ENCODE data around the gene LRRC40.

The LRRC40 gene

GRCh38 chr1:70221238-70222121 is 16.1 kb upstream of the LRRC40 start, which contains the start of gene SRSF11 (continued):
- TF ChIP-seq ZFHX2 (tag by site-specific recombination; conservative IDR thresholded peaks at IDR 0.05) (peak; percentile 81; the same call in 1 of the 2 replicates), ZNF24 (tag by site-specific recombination; IDR thresholded peaks at IDR 0.05) (no peak), ZNF10 (tag by site-specific recombination; IDR thresholded peaks at IDR 0.05) (peak; percentile 54; the same call in 1 of the 2 replicates), PBX3 (CRISPR knock-in tag; IDR thresholded peaks at IDR 0.05) (peak; percentile 74; the same call in 1 of the 2 replicates), WT1 (tag by site-specific recombination; IDR thresholded peaks at IDR 0.05) (no peak), ZEB2 (tag by site-specific recombination; IDR thresholded peaks at IDR 0.05) (peak; percentile 92), ZNF26 (tag by site-specific recombination; IDR thresholded peaks at IDR 0.05) (no peak), ZNF121 (tag by site-specific recombination; IDR thresholded peaks at IDR 0.05) (no peak), ZBTB21 (tag by site-specific recombination; IDR thresholded peaks at IDR 0.05) (no peak), ZNF280C (tag by site-specific recombination; IDR thresholded peaks at IDR 0.05) (no peak), ZNF76 (tag by site-specific recombination; IDR thresholded peaks at IDR 0.05; ENCODE audit: borderline replicate concordance, low read depth) (peak; percentile 95), ZBTB7A (tag by site-specific recombination; IDR thresholded peaks at IDR 0.05; ENCODE audit: low read depth) (no peak), HOXA7 (CRISPR knock-in tag; IDR thresholded peaks at IDR 0.05; ENCODE audit: borderline replicate concordance) (no peak), ZNF791 (tag by site-specific recombination; IDR thresholded peaks at IDR 0.05) (no peak), ZNF621 (tag by site-specific recombination; IDR thresholded peaks at IDR 0.05) (no peak), ZNF211 (tag by site-specific recombination; IDR thresholded peaks at IDR 0.05; ENCODE audit: low read depth) (no peak), ZNF530 (tag by site-specific recombination; IDR thresholded peaks at IDR 0.05; ENCODE audit: low read depth) (no peak), KLF10 (tag by site-specific recombination; IDR thresholded peaks at IDR 0.05) (no peak), YY2 (tag by site-specific recombination; IDR thresholded peaks at IDR 0.05) (no peak), ZNF561 (tag by site-specific recombination; IDR thresholded peaks at IDR 0.05; ENCODE audit: borderline replicate concordance) (no peak)
- TF ChIP-seq, protein P1, sequence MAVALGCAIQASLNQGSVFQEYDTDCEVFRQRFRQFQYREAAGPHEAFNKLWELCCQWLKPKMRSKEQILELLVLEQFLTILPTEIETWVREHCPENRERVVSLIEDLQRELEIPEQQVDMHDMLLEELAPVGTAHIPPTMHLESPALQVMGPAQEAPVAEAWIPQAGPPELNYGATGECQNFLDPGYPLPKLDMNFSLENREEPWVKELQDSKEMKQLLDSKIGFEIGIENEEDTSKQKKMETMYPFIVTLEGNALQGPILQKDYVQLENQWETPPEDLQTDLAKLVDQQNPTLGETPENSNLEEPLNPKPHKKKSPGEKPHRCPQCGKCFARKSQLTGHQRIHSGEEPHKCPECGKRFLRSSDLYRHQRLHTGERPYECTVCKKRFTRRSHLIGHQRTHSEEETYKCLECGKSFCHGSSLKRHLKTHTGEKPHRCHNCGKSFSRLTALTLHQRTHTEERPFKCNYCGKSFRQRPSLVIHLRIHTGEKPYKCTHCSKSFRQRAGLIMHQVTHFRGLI (tag by site-specific recombination; IDR thresholded peaks at IDR 0.05): no peak
- TF ChIP-seq, protein P2, sequence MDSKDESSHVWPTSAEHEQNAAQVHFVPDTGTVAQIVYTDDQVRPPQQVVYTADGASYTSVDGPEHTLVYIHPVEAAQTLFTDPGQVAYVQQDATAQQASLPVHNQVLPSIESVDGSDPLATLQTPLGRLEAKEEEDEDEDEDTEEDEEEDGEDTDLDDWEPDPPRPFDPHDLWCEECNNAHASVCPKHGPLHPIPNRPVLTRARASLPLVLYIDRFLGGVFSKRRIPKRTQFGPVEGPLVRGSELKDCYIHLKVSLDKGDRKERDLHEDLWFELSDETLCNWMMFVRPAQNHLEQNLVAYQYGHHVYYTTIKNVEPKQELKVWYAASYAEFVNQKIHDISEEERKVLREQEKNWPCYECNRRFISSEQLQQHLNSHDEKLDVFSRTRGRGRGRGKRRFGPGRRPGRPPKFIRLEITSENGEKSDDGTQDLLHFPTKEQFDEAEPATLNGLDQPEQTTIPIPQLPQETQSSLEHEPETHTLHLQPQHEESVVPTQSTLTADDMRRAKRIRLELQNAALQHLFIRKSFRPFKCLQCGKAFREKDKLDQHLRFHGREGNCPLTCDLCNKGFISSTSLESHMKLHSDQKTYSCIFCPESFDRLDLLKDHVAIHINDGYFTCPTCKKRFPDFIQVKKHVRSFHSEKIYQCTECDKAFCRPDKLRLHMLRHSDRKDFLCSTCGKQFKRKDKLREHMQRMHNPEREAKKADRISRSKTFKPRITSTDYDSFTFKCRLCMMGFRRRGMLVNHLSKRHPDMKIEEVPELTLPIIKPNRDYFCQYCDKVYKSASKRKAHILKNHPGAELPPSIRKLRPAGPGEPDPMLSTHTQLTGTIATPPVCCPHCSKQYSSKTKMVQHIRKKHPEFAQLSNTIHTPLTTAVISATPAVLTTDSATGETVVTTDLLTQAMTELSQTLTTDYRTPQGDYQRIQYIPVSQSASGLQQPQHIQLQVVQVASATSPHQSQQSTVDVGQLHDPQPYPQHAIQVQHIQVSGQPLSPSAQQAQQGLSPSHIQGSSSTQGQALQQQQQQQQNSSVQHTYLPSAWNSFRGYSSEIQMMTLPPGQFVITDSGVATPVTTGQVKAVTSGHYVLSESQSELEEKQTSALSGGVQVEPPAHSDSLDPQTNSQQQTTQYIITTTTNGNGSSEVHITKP (tag by site-specific recombination; IDR thresholded peaks at IDR 0.05): no peak; the same call in 1 of the 2 replicates
- TF ChIP-seq, protein P3, sequence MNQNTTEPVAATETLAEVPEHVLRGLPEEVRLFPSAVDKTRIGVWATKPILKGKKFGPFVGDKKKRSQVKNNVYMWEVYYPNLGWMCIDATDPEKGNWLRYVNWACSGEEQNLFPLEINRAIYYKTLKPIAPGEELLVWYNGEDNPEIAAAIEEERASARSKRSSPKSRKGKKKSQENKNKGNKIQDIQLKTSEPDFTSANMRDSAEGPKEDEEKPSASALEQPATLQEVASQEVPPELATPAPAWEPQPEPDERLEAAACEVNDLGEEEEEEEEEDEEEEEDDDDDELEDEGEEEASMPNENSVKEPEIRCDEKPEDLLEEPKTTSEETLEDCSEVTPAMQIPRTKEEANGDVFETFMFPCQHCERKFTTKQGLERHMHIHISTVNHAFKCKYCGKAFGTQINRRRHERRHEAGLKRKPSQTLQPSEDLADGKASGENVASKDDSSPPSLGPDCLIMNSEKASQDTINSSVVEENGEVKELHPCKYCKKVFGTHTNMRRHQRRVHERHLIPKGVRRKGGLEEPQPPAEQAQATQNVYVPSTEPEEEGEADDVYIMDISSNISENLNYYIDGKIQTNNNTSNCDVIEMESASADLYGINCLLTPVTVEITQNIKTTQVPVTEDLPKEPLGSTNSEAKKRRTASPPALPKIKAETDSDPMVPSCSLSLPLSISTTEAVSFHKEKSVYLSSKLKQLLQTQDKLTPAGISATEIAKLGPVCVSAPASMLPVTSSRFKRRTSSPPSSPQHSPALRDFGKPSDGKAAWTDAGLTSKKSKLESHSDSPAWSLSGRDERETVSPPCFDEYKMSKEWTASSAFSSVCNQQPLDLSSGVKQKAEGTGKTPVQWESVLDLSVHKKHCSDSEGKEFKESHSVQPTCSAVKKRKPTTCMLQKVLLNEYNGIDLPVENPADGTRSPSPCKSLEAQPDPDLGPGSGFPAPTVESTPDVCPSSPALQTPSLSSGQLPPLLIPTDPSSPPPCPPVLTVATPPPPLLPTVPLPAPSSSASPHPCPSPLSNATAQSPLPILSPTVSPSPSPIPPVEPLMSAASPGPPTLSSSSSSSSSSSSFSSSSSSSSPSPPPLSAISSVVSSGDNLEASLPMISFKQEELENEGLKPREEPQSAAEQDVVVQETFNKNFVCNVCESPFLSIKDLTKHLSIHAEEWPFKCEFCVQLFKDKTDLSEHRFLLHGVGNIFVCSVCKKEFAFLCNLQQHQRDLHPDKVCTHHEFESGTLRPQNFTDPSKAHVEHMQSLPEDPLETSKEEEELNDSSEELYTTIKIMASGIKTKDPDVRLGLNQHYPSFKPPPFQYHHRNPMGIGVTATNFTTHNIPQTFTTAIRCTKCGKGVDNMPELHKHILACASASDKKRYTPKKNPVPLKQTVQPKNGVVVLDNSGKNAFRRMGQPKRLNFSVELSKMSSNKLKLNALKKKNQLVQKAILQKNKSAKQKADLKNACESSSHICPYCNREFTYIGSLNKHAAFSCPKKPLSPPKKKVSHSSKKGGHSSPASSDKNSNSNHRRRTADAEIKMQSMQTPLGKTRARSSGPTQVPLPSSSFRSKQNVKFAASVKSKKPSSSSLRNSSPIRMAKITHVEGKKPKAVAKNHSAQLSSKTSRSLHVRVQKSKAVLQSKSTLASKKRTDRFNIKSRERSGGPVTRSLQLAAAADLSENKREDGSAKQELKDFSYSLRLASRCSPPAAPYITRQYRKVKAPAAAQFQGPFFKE (tag by site-specific recombination; IDR thresholded peaks at IDR 0.05; ENCODE audit: borderline replicate concordance): no peak

Data from HEK293 (cell line).